Keratinocyte (primary cell): ENCODE data around the gene ARMH3.

Experiments used
- CTCF ChIP-seq, 3 experiments: IDR thresholded peaks in 1 of 3; conservative IDR thresholded peaks in 1 of 3; optimal IDR thresholded peaks in 1 of 3; 2 replicates in 2 of 3; 3 replicates in 1 of 3; pipeline versions ENCODE3 to v1.5.1; 2011; ENCODE audit warnings: low read length in 3 of 3, mild to moderate bottlenecking in 3 of 3, moderate library complexity in 2 of 3, control low read depth in 1 of 3, inconsistent platforms in 1 of 3; ENCODE audit not compliant: insufficient read depth in 2 of 3; ENCODE audit errors: extremely low read depth in 1 of 3
- EZH2 ChIP-seq: IDR thresholded peaks from one replicate; pipeline ENCODE4 v1.6.1; 2012; ENCODE audit warnings: inconsistent platforms, mild to moderate bottlenecking, low read length, moderate library complexity

- no peak for TF ChIP-seq CTCF (optimal IDR thresholded peaks at IDR 0.05 in 1 of 3, IDR thresholded peaks at IDR 0.05 in 1 of 3, conservative IDR thresholded peaks at IDR 0.05 in 1 of 3; ENCODE audit: extremely low read depth in 1 of 3, insufficient read depth in 2 of 3, low read length in 3 of 3)
- TF ChIP-seq EZH2 = no peak
These were observed 8.5 kb upstream of the ARMH3 start for GRCh38 chr10:102064503-102064867.
